ENCODE data around the gene RRAS.

Gene RRAS

GRCh38 chr19:49614096-49614833 is 25.7 kb downstream of the RRAS start:
- no peak for ATAC-seq (replicated peaks)
- Mint-ChIP-seq H3K4me3 (peak overlapping the region in 1 of 2 donors; percentile 7), H3K27ac (peak overlapping the region; percentile 79), H3K4me1 (peaks cover 0 to 8% of the 10 kb centered on the region in 2 donors), H3K9me3 (no peaks in the 10 kb centered on the region), H3K36me3 (peaks cover 48 to 65% of the 10 kb centered on the region in 2 donors), H3K27me3 (no peaks in the 10 kb centered on the region)
- no peak for DNase-seq

GRCh38 chr19:49613374-49613773 is 26.6 kb downstream of the RRAS start:
- no peak for DNase-seq
- Mint-ChIP-seq H3K27ac (no peak overlapping the region), H3K9me3 (no peaks in the 10 kb centered on the region), H3K4me3 (peak overlapping the region in 1 of 2 donors; percentile 53), H3K4me1 (peaks cover 0 to 8% of the 10 kb centered on the region in 2 donors), H3K27me3 (no peaks in the 10 kb centered on the region), H3K36me3 (peaks cover 48 to 65% of the 10 kb centered on the region in 2 donors)
- ATAC-seq (replicated peaks): no peak

GRCh38 chr19:49609499-49610092 is 30.3 kb downstream of the RRAS start:
- Mint-ChIP-seq H3K4me1 (peaks cover 0 to 8% of the 10 kb centered on the region in 2 donors), H3K9me3 (no peaks in the 10 kb centered on the region), H3K4me3 (no peak overlapping the region), H3K36me3 (peaks cover 22 to 37% of the 10 kb centered on the region in 2 donors), H3K27me3 (no peaks in the 10 kb centered on the region), H3K27ac (no peak overlapping the region)
- DNase-seq (no peak), ATAC-seq (replicated peaks) (no peak)

DNA sequence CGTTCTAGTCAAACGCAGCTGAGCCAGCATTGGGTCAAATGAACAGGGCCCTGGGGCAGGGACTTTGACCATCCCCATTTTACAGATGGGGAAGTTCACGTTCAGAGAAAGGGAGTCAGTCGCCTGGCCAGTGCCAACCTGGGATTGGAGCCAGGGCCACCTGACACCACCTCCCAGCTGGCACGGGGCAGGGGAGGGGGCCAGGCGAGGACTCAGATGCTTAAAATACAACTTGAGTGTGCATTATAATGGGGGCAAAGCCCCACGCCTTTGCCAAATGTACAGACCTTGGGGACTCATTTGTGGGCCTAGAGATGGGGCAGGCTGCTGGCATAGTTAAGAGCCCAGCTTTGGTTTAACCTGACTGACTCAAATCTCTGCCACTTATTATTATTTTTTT is 34.3 kb downstream of the RRAS start:
- Mint-ChIP-seq H3K4me1 (peaks cover 5 to 7% of the 10 kb centered on the region in 2 donors), H3K36me3 (peaks cover 24 to 30% of the 10 kb centered on the region in 2 donors), H3K27me3 (no peaks in the 10 kb centered on the region), H3K4me3 (no peak overlapping the region), H3K9me3 (no peaks in the 10 kb centered on the region), H3K27ac (no peak overlapping the region)
- ATAC-seq (replicated peaks) (no peak), DNase-seq (no peak)

DNA sequence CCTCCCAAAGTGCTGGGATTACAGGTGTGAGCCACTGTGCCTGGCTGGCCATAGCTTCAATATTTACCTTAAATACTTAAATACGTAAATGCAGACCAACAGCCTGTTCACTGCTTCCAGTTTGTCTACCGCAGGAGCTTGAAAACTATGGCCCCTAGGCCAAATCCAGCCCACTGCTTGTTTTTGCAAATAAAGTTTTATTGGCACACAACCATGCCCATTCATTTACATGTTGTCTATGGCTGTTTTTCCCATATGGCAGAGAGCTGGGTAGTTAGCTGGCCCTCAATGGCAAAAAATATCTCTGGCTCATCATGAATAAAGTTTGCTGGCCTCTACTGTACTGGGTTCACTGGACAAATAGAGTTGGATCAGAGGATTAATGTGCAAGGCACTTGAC is 37.1 kb downstream of the RRAS start:
- peaks cover 8 to 18% of the 10 kb centered on the region in 2 donors for H3K4me1 Mint-ChIP-seq

DNA sequence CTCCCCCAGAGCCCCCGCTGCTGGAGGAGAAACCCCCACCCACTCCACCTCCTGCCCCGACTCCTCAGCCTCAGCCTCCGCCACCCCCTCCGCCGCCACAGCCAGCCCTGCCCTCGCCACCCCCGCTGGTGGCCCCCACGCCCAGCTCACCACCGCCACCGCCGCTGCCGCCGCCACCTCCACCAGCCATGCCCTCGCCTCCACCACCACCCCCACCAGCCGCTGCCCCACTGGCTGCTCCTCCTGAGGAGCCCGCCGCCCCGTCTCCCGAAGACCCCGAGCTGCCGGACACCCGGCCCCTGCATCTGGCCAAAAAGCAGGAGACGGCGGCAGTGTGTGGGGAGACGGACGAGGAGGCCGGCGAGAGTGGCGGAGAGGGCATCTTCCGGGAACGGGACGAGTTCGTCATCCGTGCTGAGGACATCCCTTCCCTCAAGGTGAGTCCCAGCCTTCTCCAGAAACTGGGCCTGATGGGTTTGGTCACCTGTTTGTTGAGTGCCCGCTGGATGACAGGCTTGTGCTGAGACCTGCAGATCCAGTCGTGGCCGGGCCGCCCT is 38.4 kb downstream of the RRAS start:
- H3K27ac Mint-ChIP-seq: no peak overlapping the region
- no peak for DNase-seq
- H3K36me3 Mint-ChIP-seq: peaks cover 26 to 32% of the 10 kb centered on the region in 2 donors
- no peak overlapping the region for H3K4me3 Mint-ChIP-seq
- no peaks in the 10 kb centered on the region for H3K9me3 Mint-ChIP-seq
- H3K4me1 Mint-ChIP-seq: peaks cover 8 to 18% of the 10 kb centered on the region in 2 donors
- ATAC-seq (replicated peaks): no peak
- no peaks in the 10 kb centered on the region for H3K27me3 Mint-ChIP-seq

More for the DNA sequence above, 37.1 kb downstream of the RRAS start:
- H3K27me3 Mint-ChIP-seq: no peaks in the 10 kb centered on the region
- no peak overlapping the region for H3K4me3 Mint-ChIP-seq
- peaks cover 26 to 32% of the 10 kb centered on the region in 2 donors for H3K36me3 Mint-ChIP-seq
- no peaks in the 10 kb centered on the region for H3K9me3 Mint-ChIP-seq
- DNase-seq: no peak
- no peak overlapping the region for H3K27ac Mint-ChIP-seq
- ATAC-seq (replicated peaks): no peak

- Mint-ChIP-seq H3K4me3 (no peak overlapping the region), H3K27ac (peak overlapping the region; percentile 83), H3K9me3 (no peaks in the 10 kb centered on the region), H3K4me1 (peaks cover 8 to 21% of the 10 kb centered on the region in 2 donors), H3K27me3 (no peaks in the 10 kb centered on the region), H3K36me3 (peaks cover 32 to 39% of the 10 kb centered on the region in 2 donors)
- no peak for DNase-seq
- ATAC-seq (replicated peaks): peak in 1 of 2 donors; percentile 14
Measured at GRCh38 chr19:49599378-49600295, 40.3 kb downstream of the RRAS start.

GRCh38 chr19:49597703-49597974 is 42.3 kb downstream of the RRAS start:
- ATAC-seq (replicated peaks) (no peak), DNase-seq (no peak)
- no peaks in the 10 kb centered on the region for H3K27me3 Mint-ChIP-seq
- peaks cover 24 to 41% of the 10 kb centered on the region in 2 donors for H3K4me1 Mint-ChIP-seq
- H3K36me3 Mint-ChIP-seq: peaks cover 34 to 47% of the 10 kb centered on the region in 2 donors
- no peak overlapping the region for H3K4me3 Mint-ChIP-seq
- no peaks in the 10 kb centered on the region for H3K9me3 Mint-ChIP-seq
- H3K27ac Mint-ChIP-seq: no peak overlapping the region

DNA sequence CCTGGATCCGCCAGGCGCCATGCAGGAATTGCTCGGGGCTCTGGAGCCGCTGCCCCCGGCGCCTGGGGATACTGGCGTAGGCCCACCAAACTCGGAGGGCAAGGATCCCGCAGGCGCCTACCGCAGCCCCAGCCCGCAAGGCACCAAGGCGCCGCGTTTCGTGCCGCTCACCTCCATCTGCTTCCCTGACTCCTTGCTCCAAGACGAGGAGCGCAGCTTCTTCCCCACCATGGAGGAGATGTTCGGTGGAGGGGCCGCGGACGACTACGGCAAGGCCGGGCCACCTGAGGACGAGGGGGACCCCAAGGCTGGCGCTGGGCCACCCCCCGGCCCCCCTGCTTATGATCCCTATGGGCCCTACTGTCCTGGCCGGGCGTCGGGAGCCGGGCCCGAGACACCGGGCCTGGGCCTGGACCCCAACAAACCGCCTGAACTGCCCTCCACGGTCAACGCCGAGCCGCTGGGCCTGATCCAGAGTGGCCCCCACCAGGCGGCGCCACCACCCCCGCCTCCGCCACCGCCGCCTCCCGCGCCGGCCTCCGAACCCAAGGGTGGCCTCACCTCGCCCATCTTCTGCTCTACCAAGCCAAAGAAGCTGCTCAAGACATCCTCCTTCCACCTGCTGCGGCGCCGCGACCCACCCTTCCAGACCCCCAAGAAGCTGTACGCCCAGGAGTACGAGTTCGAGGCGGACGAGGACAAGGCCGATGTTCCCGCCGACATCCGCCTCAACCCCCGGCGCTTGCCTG is 42.8 kb downstream of the RRAS start:
- Mint-ChIP-seq H3K27ac (no peak overlapping the region), H3K4me3 (no peak overlapping the region), H3K27me3 (no peaks in the 10 kb centered on the region), H3K36me3 (peaks cover 34 to 50% of the 10 kb centered on the region in 2 donors), H3K9me3 (no peaks in the 10 kb centered on the region), H3K4me1 (peaks cover 27 to 46% of the 10 kb centered on the region in 2 donors)
- DNase-seq (no peak), ATAC-seq (replicated peaks) (no peak)

DNA sequence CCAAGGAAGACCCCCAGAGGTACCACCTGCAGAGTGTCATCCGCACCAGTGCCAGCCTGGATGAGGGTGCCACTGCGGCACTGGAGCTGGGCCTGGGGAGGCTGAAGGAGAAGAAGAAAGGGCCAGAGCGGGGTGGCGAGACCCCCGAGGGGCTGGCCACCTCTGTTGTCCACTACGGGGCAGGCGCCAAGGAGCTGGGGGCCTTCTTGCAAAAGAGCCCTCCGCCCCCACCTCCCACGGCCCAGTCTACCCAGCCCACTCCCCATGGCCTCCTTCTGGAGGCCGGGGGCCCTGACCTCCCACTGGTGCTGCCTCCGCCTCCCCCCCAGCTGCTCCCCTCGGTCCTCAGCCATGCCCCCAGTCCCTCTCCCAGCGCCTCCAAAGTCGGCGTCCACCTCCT is 43.5 kb downstream of the RRAS start:
- ATAC-seq (replicated peaks) (no peak), DNase-seq (no peak)
- Mint-ChIP-seq H3K36me3 (peaks cover 34 to 50% of the 10 kb centered on the region in 2 donors), H3K27ac (no peak overlapping the region), H3K9me3 (no peaks in the 10 kb centered on the region), H3K4me1 (peaks cover 27 to 49% of the 10 kb centered on the region in 2 donors), H3K4me3 (no peak overlapping the region), H3K27me3 (no peaks in the 10 kb centered on the region)

- Mint-ChIP-seq H3K9me3 (no peaks in the 10 kb centered on the region), H3K27ac (no peak overlapping the region), H3K4me3 (no peak overlapping the region), H3K27me3 (no peaks in the 10 kb centered on the region), H3K36me3 (peaks cover 31 to 45% of the 10 kb centered on the region in 2 donors), H3K4me1 (peaks cover 24 to 45% of the 10 kb centered on the region in 2 donors)
- DNase-seq (no peak), ATAC-seq (replicated peaks) (no peak)
Measured at GRCh38 chr19:49595819-49596404, 44.0 kb downstream of the RRAS start.

GRCh38 chr19:49594993-49595818 is 44.7 kb downstream of the RRAS start:
- ATAC-seq (replicated peaks): no peak
- no peaks in the 10 kb centered on the region for H3K9me3 Mint-ChIP-seq
- H3K4me3 Mint-ChIP-seq: no peak overlapping the region
- peaks cover 26 to 41% of the 10 kb centered on the region in 2 donors for H3K36me3 Mint-ChIP-seq
- no peaks in the 10 kb centered on the region for H3K27me3 Mint-ChIP-seq
- H3K4me1 Mint-ChIP-seq: peaks cover 24 to 41% of the 10 kb centered on the region in 2 donors
- H3K27ac Mint-ChIP-seq: no peak overlapping the region
- DNase-seq: no peak
